Measurements from ENCODE around the gene LPIN2. TPM values are rescaled to one million over a fixed set of nuclear protein-coding genes. Genes with fewer than 3 reads are reported as not detected.

LPIN2 gene
- total and polyA plus RNA-seq, 2 of the 13 experiments (the other 11 are each of a cell fraction or from before 2014, with no cell fraction given), result 46.0 to 119 TPM

DNA sequence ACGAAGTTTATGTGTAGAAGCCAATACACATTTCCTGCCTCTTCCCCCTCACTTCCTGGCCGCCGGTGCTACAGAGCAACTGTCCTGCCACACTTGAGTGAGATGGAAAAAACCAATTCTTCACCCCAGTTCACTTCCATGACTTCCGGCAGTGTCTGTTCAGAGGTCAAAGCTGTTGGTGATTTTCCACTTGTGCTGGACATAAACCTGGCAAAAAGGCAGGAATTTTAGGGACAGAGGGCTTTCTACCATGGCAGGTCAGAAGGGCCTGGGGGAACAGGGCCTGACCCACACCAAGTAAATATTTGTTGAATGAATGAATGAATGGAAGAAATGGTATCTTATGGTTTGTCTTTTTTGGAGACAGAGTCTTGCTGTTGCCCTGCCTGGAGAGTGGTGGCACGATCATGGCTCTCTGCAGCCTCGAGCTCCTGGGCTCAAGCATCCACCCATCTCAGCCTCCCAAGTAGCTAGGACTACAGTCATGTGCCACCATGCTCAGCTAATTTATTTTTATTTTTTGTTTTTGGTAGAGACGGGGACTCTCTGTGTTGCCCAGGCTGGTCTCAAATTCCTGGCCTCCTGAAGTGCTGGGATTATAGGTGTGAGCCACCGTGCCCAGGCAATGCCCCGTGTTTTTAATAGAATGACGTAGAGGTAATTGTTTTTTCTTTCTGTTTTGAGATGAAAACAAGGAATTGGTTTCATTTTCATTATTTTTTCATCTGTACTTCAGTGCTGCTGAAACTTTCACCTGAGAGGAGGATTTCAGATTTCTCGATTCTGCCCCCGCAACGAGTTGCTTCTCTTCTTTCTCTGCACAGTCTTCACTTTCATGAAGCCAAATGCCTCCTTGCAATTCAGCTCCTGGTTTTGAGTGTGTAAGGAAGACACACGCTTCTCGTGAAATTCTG, 48.0 kb upstream of the LPIN2 start (continued):
- TF ChIP-seq, protein P1, sequence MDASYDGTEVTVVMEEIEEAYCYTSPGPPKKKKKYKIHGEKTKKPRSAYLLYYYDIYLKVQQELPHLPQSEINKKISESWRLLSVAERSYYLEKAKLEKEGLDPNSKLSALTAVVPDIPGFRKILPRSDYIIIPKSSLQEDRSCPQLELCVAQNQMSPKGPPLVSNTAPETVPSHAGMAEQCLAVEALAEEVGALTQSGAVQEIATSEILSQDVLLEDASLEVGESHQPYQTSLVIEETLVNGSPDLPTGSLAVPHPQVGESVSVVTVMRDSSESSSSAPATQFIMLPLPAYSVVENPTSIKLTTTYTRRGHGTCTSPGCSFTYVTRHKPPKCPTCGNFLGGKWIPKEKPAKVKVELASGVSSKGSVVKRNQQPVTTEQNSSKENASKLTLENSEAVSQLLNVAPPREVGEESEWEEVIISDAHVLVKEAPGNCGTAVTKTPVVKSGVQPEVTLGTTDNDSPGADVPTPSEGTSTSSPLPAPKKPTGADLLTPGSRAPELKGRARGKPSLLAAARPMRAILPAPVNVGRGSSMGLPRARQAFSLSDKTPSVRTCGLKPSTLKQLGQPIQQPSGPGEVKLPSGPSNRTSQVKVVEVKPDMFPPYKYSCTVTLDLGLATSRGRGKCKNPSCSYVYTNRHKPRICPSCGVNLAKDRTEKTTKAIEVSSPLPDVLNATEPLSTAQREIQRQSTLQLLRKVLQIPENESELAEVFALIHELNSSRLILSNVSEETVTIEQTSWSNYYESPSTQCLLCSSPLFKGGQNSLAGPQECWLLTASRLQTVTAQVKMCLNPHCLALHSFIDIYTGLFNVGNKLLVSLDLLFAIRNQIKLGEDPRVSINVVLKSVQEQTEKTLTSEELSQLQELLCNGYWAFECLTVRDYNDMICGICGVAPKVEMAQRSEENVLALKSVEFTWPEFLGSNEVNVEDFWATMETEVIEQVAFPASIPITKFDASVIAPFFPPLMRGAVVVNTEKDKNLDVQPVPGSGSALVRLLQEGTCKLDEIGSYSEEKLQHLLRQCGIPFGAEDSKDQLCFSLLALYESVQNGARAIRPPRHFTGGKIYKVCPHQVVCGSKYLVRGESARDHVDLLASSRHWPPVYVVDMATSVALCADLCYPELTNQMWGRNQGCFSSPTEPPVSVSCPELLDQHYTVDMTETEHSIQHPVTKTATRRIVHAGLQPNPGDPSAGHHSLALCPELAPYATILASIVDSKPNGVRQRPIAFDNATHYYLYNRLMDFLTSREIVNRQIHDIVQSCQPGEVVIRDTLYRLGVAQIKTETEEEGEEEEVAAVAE (CRISPR knock-in tag; IDR thresholded peaks at IDR 0.05; ENCODE audit: borderline replicate concordance), result peak; percentile 27; the same call in 1 of the 2 replicates
- TF ChIP-seq USF2 (IDR thresholded peaks at IDR 0.05; ENCODE audit: low read depth, low read length), result no peak
- no peak for TF ChIP-seq USF2 (CRISPR knock-in tag; IDR thresholded peaks at IDR 0.05; ENCODE audit: borderline replicate concordance)
- peak; percentile 95 for TF ChIP-seq MED8 (CRISPR knock-in tag; IDR thresholded peaks at IDR 0.05; ENCODE audit: insufficient replicate concordance)
- no peak for TF ChIP-seq CBX1 (IDR thresholded peaks at IDR 0.05; ENCODE audit: low read depth)
- TF ChIP-seq ZNF317 (CRISPR knock-in tag; IDR thresholded peaks at IDR 0.05), result 0 out of 2 replicates have a peak, but pooled peaks have one; percentile 54
- no peak for TF ChIP-seq BRCA1 (CRISPR knock-in tag; IDR thresholded peaks at IDR 0.05)
- TF ChIP-seq ZFX (CRISPR knock-in tag; IDR thresholded peaks at IDR 0.05; ENCODE audit: low read depth), result peak; percentile 69; the same call in 1 of the 2 replicates
- peak; percentile 91 for TF ChIP-seq TARDBP (CRISPR knock-in tag; IDR thresholded peaks at IDR 0.05)
- no peak for TF ChIP-seq ZNF891 (CRISPR knock-in tag; IDR thresholded peaks at IDR 0.05)
- no peak for TF ChIP-seq ZNF776 (CRISPR knock-in tag; IDR thresholded peaks at IDR 0.05)
- peak; percentile 92 for TF ChIP-seq HNF4A (CRISPR knock-in tag; IDR thresholded peaks at IDR 0.05)
- peak; percentile 55; the same call in 1 of the 2 replicates for TF ChIP-seq GMEB1 (CRISPR knock-in tag; IDR thresholded peaks at IDR 0.05; ENCODE audit: borderline replicate concordance)
- TF ChIP-seq SP140L (CRISPR knock-in tag; IDR thresholded peaks at IDR 0.05; ENCODE audit: borderline replicate concordance), result no peak; the same call in 1 of the 2 replicates
- TF ChIP-seq HDAC1 (CRISPR knock-in tag; IDR thresholded peaks at IDR 0.05), result peak; percentile 73
- no peak for TF ChIP-seq ZNF713 (CRISPR knock-in tag; IDR thresholded peaks at IDR 0.05)
- TF ChIP-seq TEAD3 (CRISPR knock-in tag; optimal IDR thresholded peaks at IDR 0.05; ENCODE audit: borderline replicate concordance), result peak; percentile 80
- no peak for TF ChIP-seq ZBTB7B (CRISPR knock-in tag; IDR thresholded peaks at IDR 0.05)
- TF ChIP-seq SIN3A (IDR thresholded peaks at IDR 0.05; ENCODE audit: borderline replicate concordance, low read depth, low read length), result peak; percentile 45; the same call in 1 of the 2 replicates
- peak; percentile 62; the same call in 1 of the 2 replicates for TF ChIP-seq MAX (IDR thresholded peaks at IDR 0.05)
- peak; percentile 48; the same call in 1 of the 2 replicates for TF ChIP-seq AHR (CRISPR knock-in tag; IDR thresholded peaks at IDR 0.05)
- peak; percentile 83 for TF ChIP-seq ESRRA (CRISPR knock-in tag; IDR thresholded peaks at IDR 0.05; ENCODE audit: low read depth)

Measured in HepG2 (cell line).